HG02852 (cell line): Measurements from ENCODE around the gene RSPH9.
A peak's percentile ranks its signal among the peaks of the same experiment; 100 is the strongest.

Experiments
- ATAC-seq: cut with Tn5 transposase; IDR thresholded peaks from one replicate; pipeline ENCODE4 v1.9.1; 2021; ENCODE audit warnings: mild to moderate bottlenecking, moderate library complexity; ENCODE audit not compliant: unreplicated experiment

RSPH9 gene

GRCh38 chr6:43707767-43708166 is 62.9 kb downstream of the RSPH9 start:
- no peak for ATAC-seq

- ATAC-seq = no peak
These were observed 64.2 kb downstream of the RSPH9 start for GRCh38 chr6:43708860-43709653.

- no peak for ATAC-seq
These were observed 64.9 kb downstream of the RSPH9 start for GRCh38 chr6:43709654-43710303.

- ATAC-seq = no peak
These were observed 65.7 kb downstream of the RSPH9 start for GRCh38 chr6:43710576-43710975.

- ATAC-seq = no peak
These were observed 67.7 kb downstream of the RSPH9 start for GRCh38 chr6:43712579-43712978.

- no peak for ATAC-seq
These were observed 68.9 kb downstream of the RSPH9 start for GRCh38 chr6:43713643-43714310.

GRCh38 chr6:43714311-43715055 is 69.6 kb downstream of the RSPH9 start:
- peak; percentile 9 for ATAC-seq

- ATAC-seq = peak; percentile 90
These were observed 70.4 kb downstream of the RSPH9 start for GRCh38 chr6:43715056-43715788.

GRCh38 chr6:43716099-43716498 is 71.3 kb downstream of the RSPH9 start:
- ATAC-seq = no peak

GRCh38 chr6:43717389-43717788 is 72.6 kb downstream of the RSPH9 start:
- no peak for ATAC-seq

- no peak for ATAC-seq
These were observed 73.0 kb downstream of the RSPH9 start for GRCh38 chr6:43717822-43718221.

- no peak for ATAC-seq
These were observed 73.7 kb downstream of the RSPH9 start for GRCh38 chr6:43718387-43719105.

- no peak for ATAC-seq
These were observed 74.7 kb downstream of the RSPH9 start for GRCh38 chr6:43719511-43719910.

- no peak for ATAC-seq
These were observed 76.2 kb downstream of the RSPH9 start for GRCh38 chr6:43720999-43721398.
